Ascending aorta (tissue), 2 donors: Measurements from ENCODE around the gene CIPC. TPM values are rescaled to one million over a fixed set of nuclear protein-coding genes. Genes with fewer than 3 reads are reported as not detected.
A peak's percentile ranks its signal among the peaks of the same experiment; 100 is the strongest.

ENCODE experiments used
- DNase-seq, 2 donors: peaks; one replicate each; pipeline ENCODE4 v3.0.0-alpha.2; 2019; ENCODE audit warnings: low spot score in 2 of 2
- H3K27ac ChIP-seq, 2 donors: fragments of 200-600 bp; sonication (generic); one replicate each; pipeline ENCODE4 v1.5.1; 2016 to 2017; ENCODE audit warnings: mild to moderate bottlenecking in 1 of 2
- H3K27me3 ChIP-seq: fragments of 200-600 bp; sonication (generic); one replicate; pipeline ENCODE4 v1.5.1; 2017
- H3K36me3 ChIP-seq, 2 donors: fragments of 200-600 bp; sonication (generic); one replicate each; pipeline ENCODE4 v1.5.1; 2016
- H3K4me1 ChIP-seq, 2 donors: fragments of 200-600 bp; sonication (generic); one replicate each; pipeline ENCODE4 v1.5.1; 2016 to 2017; ENCODE audit warnings: mild to moderate bottlenecking in 1 of 2
- H3K4me3 ChIP-seq, 2 donors: fragments of 200-600 bp; sonication (generic); one replicate each; pipeline ENCODE4 v1.5.1; 2016 to 2017; ENCODE audit warnings: mild to moderate bottlenecking in 1 of 2
- H3K9me3 ChIP-seq, 2 donors: fragments of 200-600 bp; sonication (generic); one replicate each; pipeline ENCODE4 v1.5.1; 2016
- CTCF ChIP-seq, 3 experiments: fragments of 200-600 bp in 2 of 3; fragments of 450-650 bp in 1 of 3; sonication (generic) in 2 of 3; IDR thresholded peaks; one replicate each; pipeline ENCODE4 v1.5.1; 2016 to 2019; ENCODE audit warnings: antibody characterized with exemption in 3 of 3, mild to moderate bottlenecking in 1 of 3, moderate library complexity in 1 of 3
- intact Hi-C: fragments of 100-400 bp; cut with DNase I; formaldehyde crosslinking; loops from one replicate; pipeline ENCODE4 v1.15.1; 2023
- total RNA-seq: library from RNA; depleted of rRNA; stranded (reverse); fragments of >200 nt; gene quantifications from one replicate; pipeline ENCODE4 v1.1.0, GENCODE V29; 2016

The CIPC gene
- 5.0 TPM for total RNA-seq

GRCh38 chr14:77097700-77098528, at the start of gene CIPC:
CIPC (plus strand) TSS chr14:77098258; CDS start chr14:77105709, 7,451 bp downstream.
- Histone ChIP-seq H3K27ac (peak within 1 kb of the TSS; percentile 96 to 97), H3K36me3 (no peaks in the 10 kb centered on the region), H3K9me3 (no peaks in the 10 kb centered on the region), H3K4me3 (peak within 1 kb of the TSS; percentile 89 to 94), H3K4me1 (peaks cover 6 to 37% of the 10 kb centered on the region in 2 donors), H3K27me3 (no peaks in the 10 kb centered on the region)
- intact Hi-C loops, result loop anchor here (1.0 to 5.0 kb wide), 10 partner anchors 27 to 396 kb away; partner anchors contain the start of genes AHSA1, ANGEL1, GSTZ1 and IRF2BPL
- DNase-seq, result peak; percentile 99 to 100
- TF ChIP-seq CTCF (IDR thresholded peaks at IDR 0.05), result no peak

GRCh38 chr14:77051116-77051515, 46.9 kb upstream of the CIPC start:
- DNase-seq, result peak; percentile 52 to 90
- intact Hi-C loops, result loop anchor here (5.0 kb wide), 2 partner anchors 44 to 174 kb away; no protein-coding TSS in a partner anchor
- no peak overlapping the region for H3K4me3 ChIP-seq
- H3K27me3 ChIP-seq, result no peaks in the 10 kb centered on the region
- H3K27ac ChIP-seq, result peak overlapping the region; percentile 72 to 79
- H3K4me1 ChIP-seq, result peaks cover 0 to 17% of the 10 kb centered on the region in 2 donors
- no peaks in the 10 kb centered on the region for H3K36me3 ChIP-seq
- TF ChIP-seq CTCF (IDR thresholded peaks at IDR 0.05), result no peak
- peaks cover 0 to 10% of the 10 kb centered on the region in 2 donors for H3K9me3 ChIP-seq

GRCh38 chr14:77052281-77053044, 45.6 kb upstream of the CIPC start:
- DNase-seq, result peak in 1 of 2 donors; percentile 80
- Histone ChIP-seq H3K9me3 (peaks cover 0 to 13% of the 10 kb centered on the region in 2 donors), H3K36me3 (no peaks in the 10 kb centered on the region), H3K27ac (peak overlapping the region; percentile 72 to 79), H3K4me1 (peaks cover 0 to 17% of the 10 kb centered on the region in 2 donors), H3K4me3 (no peak overlapping the region), H3K27me3 (no peaks in the 10 kb centered on the region)
- TF ChIP-seq CTCF (IDR thresholded peaks at IDR 0.05), result no peak
- intact Hi-C loops, result loop anchor here (1.0 to 5.0 kb wide), 5 partner anchors 14 to 175 kb away; no protein-coding TSS in a partner anchor

- Histone ChIP-seq H3K27ac (peak overlapping the region; percentile 72 to 79), H3K9me3 (peaks cover 0 to 13% of the 10 kb centered on the region in 2 donors), H3K4me3 (no peak overlapping the region), H3K27me3 (no peaks in the 10 kb centered on the region), H3K36me3 (no peaks in the 10 kb centered on the region), H3K4me1 (peaks cover 0 to 17% of the 10 kb centered on the region in 2 donors)
- intact Hi-C loops, result loop anchor here (2.0 to 5.0 kb wide), 3 partner anchors 14 to 176 kb away; no protein-coding TSS in a partner anchor
- peak in 1 of 2 donors; percentile 84 for DNase-seq
- peak; percentile 83 to 93 (median 89) for TF ChIP-seq CTCF (IDR thresholded peaks at IDR 0.05)
These were observed 44.8 kb upstream of the CIPC start for GRCh38 chr14:77053046-77053841.

- intact Hi-C loops, result no loop called here
- DNase-seq, result no peak
- no peak overlapping the region for H3K27ac ChIP-seq
- TF ChIP-seq CTCF (IDR thresholded peaks at IDR 0.05), result no peak
- H3K4me1 ChIP-seq, result peaks cover 0 to 14% of the 10 kb centered on the region in 2 donors
- no peak overlapping the region for H3K4me3 ChIP-seq
- H3K27me3 ChIP-seq, result no peaks in the 10 kb centered on the region
- H3K36me3 ChIP-seq, result no peaks in the 10 kb centered on the region
- peaks cover 0 to 13% of the 10 kb centered on the region in 2 donors for H3K9me3 ChIP-seq
These were observed 42.8 kb upstream of the CIPC start for GRCh38 chr14:77055306-77055705.
